Loucy (cell line): Measurements from ENCODE around the gene COLGALT1.

ENCODE experiments used
- EZH2phosphoT487 ChIP-seq: fragments of 200-600 bp; IDR thresholded peaks from 2 replicates; pipeline ENCODE4 v1.6.1; 2018; ENCODE audit warnings: antibody characterized with exemption, mild to moderate bottlenecking, moderate library complexity, borderline replicate concordance
- TF ChIP-seq, protein P1 (sequence below): fragments of 200-600 bp; sonication (generic); conservative IDR thresholded peaks from 2 replicates; pipeline ENCODE4 v1.5.1; 2014; ENCODE audit warnings: mild to moderate bottlenecking, antibody characterized with exemption, low read length

DNA sequence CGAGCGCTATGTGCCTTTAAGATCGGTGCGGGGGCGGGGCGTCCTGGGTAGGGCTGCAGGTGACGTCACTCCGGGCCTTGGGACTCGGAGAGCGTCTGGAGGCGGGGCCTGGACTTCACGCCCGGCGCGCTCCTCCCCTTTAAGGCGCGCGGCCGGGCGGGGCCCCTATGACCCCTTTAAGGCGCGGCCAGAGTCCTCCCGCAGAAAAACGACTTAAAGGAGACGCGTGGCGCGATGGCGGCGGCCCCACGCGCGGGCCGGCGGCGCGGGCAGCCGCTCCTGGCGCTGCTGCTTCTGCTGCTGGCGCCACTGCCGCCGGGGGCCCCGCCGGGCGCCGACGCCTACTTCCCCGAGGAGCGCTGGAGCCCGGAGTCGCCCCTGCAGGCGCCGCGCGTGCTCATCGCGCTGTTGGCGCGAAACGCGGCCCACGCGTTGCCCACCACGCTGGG, at the start of gene COLGALT1:
- TF ChIP-seq, protein P1, sequence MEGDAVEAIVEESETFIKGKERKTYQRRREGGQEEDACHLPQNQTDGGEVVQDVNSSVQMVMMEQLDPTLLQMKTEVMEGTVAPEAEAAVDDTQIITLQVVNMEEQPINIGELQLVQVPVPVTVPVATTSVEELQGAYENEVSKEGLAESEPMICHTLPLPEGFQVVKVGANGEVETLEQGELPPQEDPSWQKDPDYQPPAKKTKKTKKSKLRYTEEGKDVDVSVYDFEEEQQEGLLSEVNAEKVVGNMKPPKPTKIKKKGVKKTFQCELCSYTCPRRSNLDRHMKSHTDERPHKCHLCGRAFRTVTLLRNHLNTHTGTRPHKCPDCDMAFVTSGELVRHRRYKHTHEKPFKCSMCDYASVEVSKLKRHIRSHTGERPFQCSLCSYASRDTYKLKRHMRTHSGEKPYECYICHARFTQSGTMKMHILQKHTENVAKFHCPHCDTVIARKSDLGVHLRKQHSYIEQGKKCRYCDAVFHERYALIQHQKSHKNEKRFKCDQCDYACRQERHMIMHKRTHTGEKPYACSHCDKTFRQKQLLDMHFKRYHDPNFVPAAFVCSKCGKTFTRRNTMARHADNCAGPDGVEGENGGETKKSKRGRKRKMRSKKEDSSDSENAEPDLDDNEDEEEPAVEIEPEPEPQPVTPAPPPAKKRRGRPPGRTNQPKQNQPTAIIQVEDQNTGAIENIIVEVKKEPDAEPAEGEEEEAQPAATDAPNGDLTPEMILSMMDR: no peak
- no peak for TF ChIP-seq EZH2phosphoT487
